Neural cell (in vitro differentiated cells): ENCODE results near the gene FOXK1. TPM values are rescaled to one million over a fixed set of nuclear protein-coding genes. Genes with fewer than 3 reads are reported as not detected.

ENCODE experiments used
- H2AFZ ChIP-seq: fragments of 200-600, 300-800 bp; sonication (generic), shearing (Covaris generic); 2 replicates; pipeline ENCODE4 v1.6.0; 2014; ENCODE audit warnings: low read depth, mild to moderate bottlenecking, antibody characterized with exemption, low read length, moderate library complexity
- H3F3A ChIP-seq: fragments of 200-600 bp; shearing (Covaris generic); 2 replicates; pipeline ENCODE4 v1.6.1; 2016; ENCODE audit warnings: mild to moderate bottlenecking, moderate library complexity, mixed read lengths, antibody characterized with exemption, low read length; ENCODE audit not compliant: insufficient read depth, poor library complexity, severe bottlenecking
- H3K27ac ChIP-seq: fragments of 200-600, 300-800 bp; sonication (generic), shearing (Covaris generic); 2 replicates; pipeline ENCODE4 v1.5.1; 2014; ENCODE audit warnings: mild to moderate bottlenecking, low read length, moderate library complexity
- H3K27me3 ChIP-seq: fragments of 300-800, 200-600 bp; sonication (generic), shearing (Covaris generic); 2 replicates; pipeline ENCODE4 v1.6.0; 2014; ENCODE audit warnings: mild to moderate bottlenecking, low read depth, low read length, moderate library complexity; ENCODE audit not compliant: insufficient read depth
- H3K36me3 ChIP-seq: fragments of 300-800, 200-600 bp; sonication (generic), shearing (Covaris generic); 2 replicates; pipeline ENCODE4 v1.5.1; 2014; ENCODE audit warnings: mild to moderate bottlenecking, antibody characterized with exemption, low read length, moderate library complexity; ENCODE audit not compliant: insufficient read depth
- H3K4me2 ChIP-seq: fragments of 300-800, 200-600 bp; sonication (generic), shearing (Covaris generic); 2 replicates; pipeline ENCODE4 v1.6.0; 2014; ENCODE audit warnings: mild to moderate bottlenecking, low read length
- H3K4me3 ChIP-seq: fragments of 300-800, 200-600 bp; sonication (generic), shearing (Covaris generic); 2 replicates; pipeline ENCODE4 v1.5.1; 2014; ENCODE audit warnings: mild to moderate bottlenecking, low read length, moderate library complexity
- H3K79me2 ChIP-seq: fragments of 200-600 bp; shearing (Covaris generic); replicated peaks from 2 replicates; pipeline ENCODE4 v1.6.0; 2014; ENCODE audit warnings: mild to moderate bottlenecking, low read length, moderate library complexity; ENCODE audit not compliant: insufficient read depth
- H3K9ac ChIP-seq: fragments of 300-800, 200-600 bp; sonication (generic), shearing (Covaris generic); 2 replicates; pipeline ENCODE4 v1.6.1; 2016; ENCODE audit warnings: mild to moderate bottlenecking, low read length, mixed read lengths
- H3K9me2 ChIP-seq: fragments of 200-600 bp; shearing (Covaris generic); 2 replicates; pipeline ENCODE4 v1.6.1; 2016; ENCODE audit warnings: mild to moderate bottlenecking, low read length, mixed read lengths; ENCODE audit not compliant: insufficient read depth
- H3K9me3 ChIP-seq: fragments of 200-600, 300-800 bp; sonication (generic), shearing (Covaris generic); 2 replicates; pipeline ENCODE4 v1.6.1; 2016; ENCODE audit warnings: mild to moderate bottlenecking, mixed run types, low read length, moderate library complexity, mixed read lengths
- H4K20me1 ChIP-seq: fragments of 200-600 bp; shearing (Covaris generic); 2 replicates; pipeline ENCODE4 v1.6.1; 2016; ENCODE audit warnings: mild to moderate bottlenecking, mixed run types; ENCODE audit not compliant: insufficient read depth
- EP300 ChIP-seq: fragments of 450-650 bp; conservative IDR thresholded peaks from 2 replicates; pipeline ENCODE4 v1.6.1; 2014; ENCODE audit warnings: antibody characterized with exemption, mild to moderate bottlenecking, moderate library complexity; ENCODE audit not compliant: poor library complexity, severe bottlenecking
- EZH2 ChIP-seq: fragments of 200-600, 300-800 bp; shearing (Covaris generic), sonication (generic); IDR thresholded peaks from 2 replicates; pipeline ENCODE4 v1.6.1; 2014; ENCODE audit warnings: antibody characterized with exemption, low read length, borderline replicate concordance, mild to moderate bottlenecking; ENCODE audit not compliant: insufficient read depth, poor library complexity, severe bottlenecking
- MXI1 ChIP-seq: fragments of 450-650 bp; conservative IDR thresholded peaks from 2 replicates; pipeline ENCODE4 v1.6.1; 2014; ENCODE audit warnings: antibody characterized with exemption, mild to moderate bottlenecking; ENCODE audit not compliant: poor library complexity, severe bottlenecking
- POLR2AphosphoS5 ChIP-seq: IDR thresholded peaks from 2 replicates; pipeline ENCODE4 v1.6.1; 2012
- RAD21 ChIP-seq: fragments of 450-650 bp; conservative IDR thresholded peaks from 2 replicates; pipeline ENCODE4 v1.6.1; 2014; ENCODE audit warnings: antibody characterized with exemption, mild to moderate bottlenecking, moderate library complexity
- SMC3 ChIP-seq: fragments of 450-650 bp; conservative IDR thresholded peaks from 2 replicates; pipeline ENCODE4 v1.6.1; 2014; ENCODE audit warnings: antibody characterized with exemption, mild to moderate bottlenecking, moderate library complexity; ENCODE audit not compliant: poor library complexity
- TAF1 ChIP-seq: IDR thresholded peaks from 2 replicates; pipeline ENCODE4 v1.6.1; 2012; ENCODE audit warnings: low read depth
- polyA plus RNA-seq: library from polyadenylated mRNA; depleted of rRNA; stranded (reverse); fragments of >200 nt; gene quantifications from 2 replicates; pipeline ENCODE4 v1.2.3, GENCODE V29; 2014
- TF ChIP-seq, protein P1 (sequence below): fragments of 450-650 bp; IDR thresholded peaks from 2 replicates; pipeline ENCODE4 v1.5.1; 2014; ENCODE audit warnings: antibody characterized with exemption, mild to moderate bottlenecking, moderate library complexity; ENCODE audit not compliant: poor library complexity, severe bottlenecking
- TF ChIP-seq, protein P2 (sequence below): IDR thresholded peaks from 2 replicates; pipeline ENCODE4 v1.6.1; 2012; ENCODE audit warnings: borderline replicate concordance

The FOXK1 gene
- polyA plus RNA-seq, 1 donor from 2014 or later, result 7.4 TPM

DNA sequence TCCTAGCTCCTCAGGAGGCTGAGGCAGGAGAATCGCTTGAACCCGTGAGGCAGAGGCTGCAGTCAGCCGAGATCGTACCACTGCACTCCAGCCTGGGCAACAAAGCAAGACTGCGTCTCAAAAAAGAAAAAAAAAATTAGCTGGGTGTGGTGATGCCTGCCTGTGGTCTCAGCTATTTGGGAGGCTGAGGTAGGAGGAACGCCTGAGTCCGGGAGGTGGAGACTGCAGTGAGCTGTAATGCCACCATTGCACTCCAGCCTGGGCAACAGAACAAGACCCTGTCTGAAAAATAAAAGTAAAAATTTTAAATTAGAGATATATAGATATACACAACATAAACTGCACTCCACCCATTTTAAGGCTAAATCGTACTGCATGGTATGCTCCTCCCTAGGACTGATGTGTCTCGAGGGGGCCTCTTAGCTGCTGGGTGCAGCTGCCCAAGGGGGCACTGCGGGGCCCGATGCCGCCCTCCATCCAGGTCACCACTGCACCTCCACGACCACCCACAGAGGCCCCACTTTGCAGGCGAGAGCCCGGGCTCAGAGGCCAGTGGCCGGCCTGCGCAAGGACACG, 40.9 kb upstream of the FOXK1 start:
- Histone ChIP-seq H3K4me2 (no peak overlapping the region), H3K27ac (peak overlapping the region; percentile 45)

DNA sequence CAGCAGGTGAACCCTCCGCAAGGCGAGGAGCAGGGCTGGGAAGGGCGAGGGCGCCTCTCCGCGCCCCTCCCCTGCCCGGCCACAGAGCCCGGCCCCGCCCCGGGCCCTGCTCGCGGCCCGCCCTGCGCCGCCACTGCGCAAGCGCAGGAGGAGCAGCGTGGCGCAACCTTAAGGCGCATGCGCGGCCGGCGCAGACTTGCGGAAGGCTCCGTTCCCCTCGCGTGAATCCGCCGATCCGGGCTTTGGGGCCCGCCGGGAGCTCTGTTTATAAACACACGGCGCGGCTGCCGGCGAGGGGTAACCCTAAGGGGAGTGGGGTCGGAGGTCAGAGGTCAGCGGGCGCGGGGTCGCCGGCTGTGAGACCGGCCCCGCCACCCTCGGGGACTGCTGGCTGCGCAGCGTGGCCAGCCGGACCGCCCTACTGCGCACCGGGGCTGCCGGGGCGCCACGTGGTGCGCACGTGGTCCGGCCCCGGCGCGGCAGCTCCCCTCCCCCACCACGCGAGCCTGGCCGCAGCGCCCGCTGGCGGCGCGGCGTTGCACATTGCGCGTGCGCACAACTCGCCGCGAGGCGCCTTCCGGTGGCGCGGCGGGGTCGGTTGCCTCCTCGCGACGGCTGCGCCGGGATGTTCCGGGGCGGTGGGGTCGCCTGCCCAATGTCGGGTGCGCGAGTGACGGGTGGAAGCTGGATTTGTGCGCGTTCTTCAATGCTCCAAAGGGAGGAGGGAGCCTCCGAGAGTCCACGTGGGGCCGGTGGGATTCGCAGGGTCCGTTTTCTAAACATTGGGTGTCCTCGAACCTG, 40.2 kb upstream of the FOXK1 start:
- H3K9me3 ChIP-seq, result no peaks in the 10 kb centered on the region
- H2AFZ ChIP-seq, result peak overlapping the region; percentile 51
- no peak for TF ChIP-seq EZH2
- peak; percentile 75 for TF ChIP-seq EP300
- peak; percentile 64 for TF ChIP-seq RAD21
- peak; percentile 64 for TF ChIP-seq POLR2AphosphoS5
- peak; percentile 77 for TF ChIP-seq SMC3
- TF ChIP-seq MXI1, result peak; percentile 100
- no peak for TF ChIP-seq TAF1
- TF ChIP-seq, protein P1, sequence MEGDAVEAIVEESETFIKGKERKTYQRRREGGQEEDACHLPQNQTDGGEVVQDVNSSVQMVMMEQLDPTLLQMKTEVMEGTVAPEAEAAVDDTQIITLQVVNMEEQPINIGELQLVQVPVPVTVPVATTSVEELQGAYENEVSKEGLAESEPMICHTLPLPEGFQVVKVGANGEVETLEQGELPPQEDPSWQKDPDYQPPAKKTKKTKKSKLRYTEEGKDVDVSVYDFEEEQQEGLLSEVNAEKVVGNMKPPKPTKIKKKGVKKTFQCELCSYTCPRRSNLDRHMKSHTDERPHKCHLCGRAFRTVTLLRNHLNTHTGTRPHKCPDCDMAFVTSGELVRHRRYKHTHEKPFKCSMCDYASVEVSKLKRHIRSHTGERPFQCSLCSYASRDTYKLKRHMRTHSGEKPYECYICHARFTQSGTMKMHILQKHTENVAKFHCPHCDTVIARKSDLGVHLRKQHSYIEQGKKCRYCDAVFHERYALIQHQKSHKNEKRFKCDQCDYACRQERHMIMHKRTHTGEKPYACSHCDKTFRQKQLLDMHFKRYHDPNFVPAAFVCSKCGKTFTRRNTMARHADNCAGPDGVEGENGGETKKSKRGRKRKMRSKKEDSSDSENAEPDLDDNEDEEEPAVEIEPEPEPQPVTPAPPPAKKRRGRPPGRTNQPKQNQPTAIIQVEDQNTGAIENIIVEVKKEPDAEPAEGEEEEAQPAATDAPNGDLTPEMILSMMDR, result peak; percentile 80
- TF ChIP-seq, protein P2, sequence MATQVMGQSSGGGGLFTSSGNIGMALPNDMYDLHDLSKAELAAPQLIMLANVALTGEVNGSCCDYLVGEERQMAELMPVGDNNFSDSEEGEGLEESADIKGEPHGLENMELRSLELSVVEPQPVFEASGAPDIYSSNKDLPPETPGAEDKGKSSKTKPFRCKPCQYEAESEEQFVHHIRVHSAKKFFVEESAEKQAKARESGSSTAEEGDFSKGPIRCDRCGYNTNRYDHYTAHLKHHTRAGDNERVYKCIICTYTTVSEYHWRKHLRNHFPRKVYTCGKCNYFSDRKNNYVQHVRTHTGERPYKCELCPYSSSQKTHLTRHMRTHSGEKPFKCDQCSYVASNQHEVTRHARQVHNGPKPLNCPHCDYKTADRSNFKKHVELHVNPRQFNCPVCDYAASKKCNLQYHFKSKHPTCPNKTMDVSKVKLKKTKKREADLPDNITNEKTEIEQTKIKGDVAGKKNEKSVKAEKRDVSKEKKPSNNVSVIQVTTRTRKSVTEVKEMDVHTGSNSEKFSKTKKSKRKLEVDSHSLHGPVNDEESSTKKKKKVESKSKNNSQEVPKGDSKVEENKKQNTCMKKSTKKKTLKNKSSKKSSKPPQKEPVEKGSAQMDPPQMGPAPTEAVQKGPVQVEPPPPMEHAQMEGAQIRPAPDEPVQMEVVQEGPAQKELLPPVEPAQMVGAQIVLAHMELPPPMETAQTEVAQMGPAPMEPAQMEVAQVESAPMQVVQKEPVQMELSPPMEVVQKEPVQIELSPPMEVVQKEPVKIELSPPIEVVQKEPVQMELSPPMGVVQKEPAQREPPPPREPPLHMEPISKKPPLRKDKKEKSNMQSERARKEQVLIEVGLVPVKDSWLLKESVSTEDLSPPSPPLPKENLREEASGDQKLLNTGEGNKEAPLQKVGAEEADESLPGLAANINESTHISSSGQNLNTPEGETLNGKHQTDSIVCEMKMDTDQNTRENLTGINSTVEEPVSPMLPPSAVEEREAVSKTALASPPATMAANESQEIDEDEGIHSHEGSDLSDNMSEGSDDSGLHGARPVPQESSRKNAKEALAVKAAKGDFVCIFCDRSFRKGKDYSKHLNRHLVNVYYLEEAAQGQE, result peak; percentile 9
- no peaks in the 10 kb centered on the region for H3K9me2 ChIP-seq
- no peaks in the 10 kb centered on the region for H3K79me2 ChIP-seq
- no peaks in the 10 kb centered on the region for H3K36me3 ChIP-seq
- H3F3A ChIP-seq, result no peaks in the 10 kb centered on the region
- no peaks in the 10 kb centered on the region for H3K27me3 ChIP-seq
- peak overlapping the region; percentile 65 for H3K4me3 ChIP-seq
- H3K9ac ChIP-seq, result peak overlapping the region; percentile 65
- H3K4me2 ChIP-seq, result no peak overlapping the region
- no peaks in the 10 kb centered on the region for H4K20me1 ChIP-seq
- H3K27ac ChIP-seq, result peak overlapping the region; percentile 64

More for the DNA sequence above, 40.9 kb upstream of the FOXK1 start:
- Histone ChIP-seq H3K36me3 (no peaks in the 10 kb centered on the region), H3F3A (no peaks in the 10 kb centered on the region), H3K9ac (peak overlapping the region; percentile 65), H4K20me1 (no peaks in the 10 kb centered on the region), H3K4me3 (peak overlapping the region; percentile 65), H3K27me3 (no peaks in the 10 kb centered on the region), H2AFZ (peak overlapping the region; percentile 51), H3K9me2 (no peaks in the 10 kb centered on the region), H3K79me2 (no peaks in the 10 kb centered on the region), H3K9me3 (no peaks in the 10 kb centered on the region)
- TF ChIP-seq RAD21 (no peak), MXI1 (no peak), EP300 (no peak), POLR2AphosphoS5 (no peak), EZH2 (no peak)
